Measurements from ENCODE around the gene NEMF.

Gene NEMF

DNA sequence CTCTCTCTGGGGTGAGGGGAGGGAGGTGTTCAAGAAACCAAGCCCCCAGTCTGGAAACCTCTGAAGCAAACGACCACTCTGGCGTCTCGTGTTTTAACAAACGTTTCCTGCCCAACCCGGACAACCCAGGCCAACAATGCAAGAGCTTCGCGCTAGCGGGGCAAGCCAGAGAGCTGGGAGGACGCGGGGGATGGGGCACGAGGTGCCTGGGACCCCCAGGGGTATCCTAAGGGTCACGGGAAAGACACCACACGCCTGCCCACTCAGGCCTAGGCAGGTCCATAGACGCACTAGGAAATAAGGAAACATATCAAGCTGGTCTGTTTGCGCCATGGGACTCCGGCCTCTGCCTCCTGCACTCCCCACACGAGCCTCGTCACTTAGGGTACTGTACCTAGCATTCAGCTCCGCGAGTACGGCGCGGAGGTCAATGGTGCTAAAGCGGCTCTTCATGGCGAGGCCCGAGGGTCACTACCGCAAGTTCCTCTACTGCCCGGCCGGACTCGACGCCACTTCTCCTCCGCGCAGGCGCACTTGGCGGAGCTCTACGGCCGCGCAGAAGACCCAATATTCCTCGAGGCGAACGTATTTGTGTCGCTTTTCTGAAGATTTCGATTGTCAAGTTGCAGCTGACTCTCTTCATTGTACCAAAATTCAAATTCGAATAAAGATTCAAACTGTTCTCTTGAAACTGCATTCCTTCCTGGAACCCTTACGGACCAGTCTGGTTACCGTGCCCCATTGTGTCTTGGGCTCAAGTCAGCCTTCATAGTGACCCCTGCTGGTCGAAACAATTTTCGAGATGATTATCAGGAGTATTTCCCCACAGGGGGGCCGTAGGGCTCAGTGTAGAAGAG lies at the start of gene NEMF:
Gene NEMF (minus strand): TSS at position 488 of the 857 bp plus-strand sequence. CDS start 35 bp downstream, at position 453.
- H3K4me2 ChIP-seq (ENCODE audit: low read length), result peak within 1 kb of the TSS; percentile 82
- H2AFZ ChIP-seq, result peak within 1 kb of the TSS; percentile 96
- TF ChIP-seq, protein P1, sequence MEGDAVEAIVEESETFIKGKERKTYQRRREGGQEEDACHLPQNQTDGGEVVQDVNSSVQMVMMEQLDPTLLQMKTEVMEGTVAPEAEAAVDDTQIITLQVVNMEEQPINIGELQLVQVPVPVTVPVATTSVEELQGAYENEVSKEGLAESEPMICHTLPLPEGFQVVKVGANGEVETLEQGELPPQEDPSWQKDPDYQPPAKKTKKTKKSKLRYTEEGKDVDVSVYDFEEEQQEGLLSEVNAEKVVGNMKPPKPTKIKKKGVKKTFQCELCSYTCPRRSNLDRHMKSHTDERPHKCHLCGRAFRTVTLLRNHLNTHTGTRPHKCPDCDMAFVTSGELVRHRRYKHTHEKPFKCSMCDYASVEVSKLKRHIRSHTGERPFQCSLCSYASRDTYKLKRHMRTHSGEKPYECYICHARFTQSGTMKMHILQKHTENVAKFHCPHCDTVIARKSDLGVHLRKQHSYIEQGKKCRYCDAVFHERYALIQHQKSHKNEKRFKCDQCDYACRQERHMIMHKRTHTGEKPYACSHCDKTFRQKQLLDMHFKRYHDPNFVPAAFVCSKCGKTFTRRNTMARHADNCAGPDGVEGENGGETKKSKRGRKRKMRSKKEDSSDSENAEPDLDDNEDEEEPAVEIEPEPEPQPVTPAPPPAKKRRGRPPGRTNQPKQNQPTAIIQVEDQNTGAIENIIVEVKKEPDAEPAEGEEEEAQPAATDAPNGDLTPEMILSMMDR (IDR thresholded peaks at IDR 0.05), result peak; percentile 95
- H3K27ac ChIP-seq, result peak within 1 kb of the TSS; percentile 83
- H3K79me2 ChIP-seq, result peaks cover 28% of the 10 kb centered on the region
- H3K9ac ChIP-seq, result peak within 1 kb of the TSS; percentile 32
- H3K4me1 ChIP-seq, result peaks cover 8% of the 10 kb centered on the region
- peak within 1 kb of the TSS; percentile 70 for H3K4me3 ChIP-seq (ENCODE audit: low read depth, low read length)
- no peaks in the 10 kb centered on the region for H3K27me3 ChIP-seq (ENCODE audit: control insufficient read depth, insufficient read depth, low read length)
- H3K9me3 ChIP-seq (ENCODE audit: control insufficient read depth, low read length), result no peaks in the 10 kb centered on the region
- H3K36me3 ChIP-seq (ENCODE audit: control insufficient read depth, insufficient read depth, low read length), result no peaks in the 10 kb centered on the region

DNA sequence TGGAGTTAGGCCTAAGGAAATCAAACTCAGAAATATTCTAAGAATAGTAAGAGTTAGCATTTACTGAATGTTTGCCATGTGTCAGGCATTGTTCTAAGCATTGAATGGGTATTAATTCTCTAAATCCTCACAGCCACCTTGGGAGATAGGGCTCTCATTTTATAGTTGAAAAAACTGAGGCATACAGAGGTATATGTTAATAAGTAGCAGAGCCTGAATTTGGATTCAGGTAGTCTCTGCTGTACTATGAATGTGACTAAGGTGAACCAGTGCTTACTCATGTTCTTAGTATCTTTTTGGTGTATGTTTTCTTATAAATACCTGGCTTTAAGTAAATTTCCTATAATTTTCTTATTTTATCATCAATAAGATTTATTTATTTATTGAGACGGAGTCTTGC lies 48.4 kb upstream of the NEMF start:
- H2AFZ ChIP-seq, result no peak overlapping the region
- H3K27me3 ChIP-seq (ENCODE audit: control insufficient read depth, insufficient read depth, low read length), result no peaks in the 10 kb centered on the region
- TF ChIP-seq, protein P1 (IDR thresholded peaks at IDR 0.05), result no peak
- no peak overlapping the region for H3K4me3 ChIP-seq (ENCODE audit: low read depth, low read length)
- H3K9ac ChIP-seq, result no peak overlapping the region
- H3K9me3 ChIP-seq (ENCODE audit: control insufficient read depth, low read length), result no peaks in the 10 kb centered on the region
- no peak overlapping the region for H3K27ac ChIP-seq
- no peaks in the 10 kb centered on the region for H3K36me3 ChIP-seq (ENCODE audit: control insufficient read depth, insufficient read depth, low read length)
- no peaks in the 10 kb centered on the region for H3K79me2 ChIP-seq
- no peak overlapping the region for H3K4me2 ChIP-seq (ENCODE audit: low read length)
- peaks cover 4% of the 10 kb centered on the region for H3K4me1 ChIP-seq

DNA sequence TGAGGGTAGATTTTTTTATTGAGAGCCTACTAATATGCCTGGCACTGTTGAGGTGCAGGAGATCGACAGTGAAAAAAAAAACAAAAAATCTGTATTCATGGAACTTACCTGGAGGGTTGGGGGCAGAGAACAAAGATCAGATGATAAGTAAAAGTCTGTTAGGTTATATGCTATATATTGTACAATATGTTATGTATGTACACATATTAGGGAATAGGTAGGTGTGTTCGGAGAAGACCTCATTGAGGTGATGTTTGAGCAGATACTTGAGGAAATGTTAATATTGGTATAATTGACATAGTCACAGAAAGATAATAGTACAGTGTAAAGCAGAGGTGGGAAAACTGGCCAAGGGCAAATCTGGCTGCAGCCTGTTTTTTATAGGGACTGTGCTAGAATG lies 45.9 kb upstream of the NEMF start:
- Histone ChIP-seq H3K4me2 (ENCODE audit: low read length) (no peak overlapping the region), H3K36me3 (ENCODE audit: control insufficient read depth, insufficient read depth, low read length) (no peaks in the 10 kb centered on the region), H3K9ac (no peak overlapping the region), H3K9me3 (ENCODE audit: control insufficient read depth, low read length) (no peaks in the 10 kb centered on the region), H2AFZ (no peak overlapping the region), H3K4me3 (ENCODE audit: low read depth, low read length) (peak overlapping the region; percentile 31), H3K79me2 (peaks cover 13% of the 10 kb centered on the region), H3K27me3 (ENCODE audit: control insufficient read depth, insufficient read depth, low read length) (no peaks in the 10 kb centered on the region), H3K4me1 (peaks cover 13% of the 10 kb centered on the region), H3K27ac (no peak overlapping the region)
- TF ChIP-seq, protein P1 (IDR thresholded peaks at IDR 0.05), result no peak

- H3K27me3 ChIP-seq (ENCODE audit: control insufficient read depth, insufficient read depth, low read length), result no peaks in the 10 kb centered on the region
- H3K79me2 ChIP-seq, result peaks cover 13% of the 10 kb centered on the region
- H3K36me3 ChIP-seq (ENCODE audit: control insufficient read depth, insufficient read depth, low read length), result no peaks in the 10 kb centered on the region
- H2AFZ ChIP-seq, result no peak overlapping the region
- H3K9me3 ChIP-seq (ENCODE audit: control insufficient read depth, low read length), result no peaks in the 10 kb centered on the region
- H3K4me2 ChIP-seq (ENCODE audit: low read length), result peak overlapping the region; percentile 38
- no peak overlapping the region for H3K9ac ChIP-seq
- H3K4me3 ChIP-seq (ENCODE audit: low read depth, low read length), result peak overlapping the region; percentile 31
- H3K4me1 ChIP-seq, result peaks cover 13% of the 10 kb centered on the region
- H3K27ac ChIP-seq, result no peak overlapping the region
- TF ChIP-seq, protein P1 (IDR thresholded peaks at IDR 0.05), result no peak
Measured at GRCh38 chr14:49897965-49898364, 45.4 kb upstream of the NEMF start.
